ENCODE data around the gene GOLGA3.

DNA sequence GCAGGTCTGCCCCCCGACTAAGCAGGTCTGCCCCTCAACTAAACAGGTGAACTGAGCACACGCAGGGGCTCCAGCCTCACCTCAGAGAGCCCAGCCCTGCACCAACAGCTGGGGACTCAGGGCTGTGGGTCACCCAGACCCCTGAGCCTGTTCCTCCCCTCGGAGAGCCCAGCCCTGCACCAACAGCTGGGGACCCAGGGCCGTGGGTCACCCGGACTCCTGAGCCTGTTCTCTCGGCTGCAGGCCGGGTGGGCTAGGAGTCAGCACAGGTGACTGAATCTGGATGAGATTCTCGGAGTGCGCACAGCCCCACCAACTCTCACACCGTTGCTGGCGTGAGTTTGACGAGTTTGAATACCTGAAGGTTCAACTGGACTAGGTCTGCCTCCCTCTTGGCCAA, 46.7 kb downstream of the GOLGA3 start:
- TF ChIP-seq, protein P1, sequence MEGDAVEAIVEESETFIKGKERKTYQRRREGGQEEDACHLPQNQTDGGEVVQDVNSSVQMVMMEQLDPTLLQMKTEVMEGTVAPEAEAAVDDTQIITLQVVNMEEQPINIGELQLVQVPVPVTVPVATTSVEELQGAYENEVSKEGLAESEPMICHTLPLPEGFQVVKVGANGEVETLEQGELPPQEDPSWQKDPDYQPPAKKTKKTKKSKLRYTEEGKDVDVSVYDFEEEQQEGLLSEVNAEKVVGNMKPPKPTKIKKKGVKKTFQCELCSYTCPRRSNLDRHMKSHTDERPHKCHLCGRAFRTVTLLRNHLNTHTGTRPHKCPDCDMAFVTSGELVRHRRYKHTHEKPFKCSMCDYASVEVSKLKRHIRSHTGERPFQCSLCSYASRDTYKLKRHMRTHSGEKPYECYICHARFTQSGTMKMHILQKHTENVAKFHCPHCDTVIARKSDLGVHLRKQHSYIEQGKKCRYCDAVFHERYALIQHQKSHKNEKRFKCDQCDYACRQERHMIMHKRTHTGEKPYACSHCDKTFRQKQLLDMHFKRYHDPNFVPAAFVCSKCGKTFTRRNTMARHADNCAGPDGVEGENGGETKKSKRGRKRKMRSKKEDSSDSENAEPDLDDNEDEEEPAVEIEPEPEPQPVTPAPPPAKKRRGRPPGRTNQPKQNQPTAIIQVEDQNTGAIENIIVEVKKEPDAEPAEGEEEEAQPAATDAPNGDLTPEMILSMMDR (IDR thresholded peaks at IDR 0.05) = no peak
- no peak for TF ChIP-seq POLR2A (IDR thresholded peaks at IDR 0.05)
